ENCODE data around the gene RB1.

RB1 gene

GRCh38 chr13:48297131-48297786, 6.3 kb upstream of the RB1 start:
- TF ChIP-seq CTCF (IDR thresholded peaks at IDR 0.05; ENCODE audit: low read depth, low read length) (no peak), MAX (IDR thresholded peaks at IDR 0.05; ENCODE audit: low read depth, low read length) (no peak), POLR2A (IDR thresholded peaks at IDR 0.05; ENCODE audit: extremely low read depth, insufficient read length) (no peak)
- no peak for DNase-seq (ENCODE audit: low read depth)
- H3K4me3 ChIP-seq (ENCODE audit: low read depth, low read length): no peak overlapping the region

- H3K4me3 ChIP-seq (ENCODE audit: low read depth, low read length): no peak overlapping the region
- no peak for DNase-seq (ENCODE audit: low read depth)
- TF ChIP-seq CTCF (IDR thresholded peaks at IDR 0.05; ENCODE audit: low read depth, low read length): no peak
- TF ChIP-seq MYC (IDR thresholded peaks at IDR 0.05; ENCODE audit: low read depth, low read length): no peak
- TF ChIP-seq POLR2A (IDR thresholded peaks at IDR 0.05; ENCODE audit: extremely low read depth, insufficient read length): no peak
- TF ChIP-seq MAX (IDR thresholded peaks at IDR 0.05; ENCODE audit: low read depth, low read length): no peak
These were observed 4.0 kb upstream of the RB1 start for GRCh38 chr13:48299591-48299990.

GRCh38 chr13:48302871-48303358, 636 bp upstream of the RB1 start:
- H3K4me3 ChIP-seq (ENCODE audit: low read depth, low read length): peak overlapping the region; percentile 89
- DNase-seq (ENCODE audit: low read depth): no peak
- no peak for TF ChIP-seq POLR2A (IDR thresholded peaks at IDR 0.05; ENCODE audit: extremely low read depth, insufficient read length)
- no peak for TF ChIP-seq MAX (IDR thresholded peaks at IDR 0.05; ENCODE audit: low read depth, low read length)
- TF ChIP-seq CTCF (IDR thresholded peaks at IDR 0.05; ENCODE audit: low read depth, low read length): no peak
- no peak for TF ChIP-seq MYC (IDR thresholded peaks at IDR 0.05; ENCODE audit: low read depth, low read length)

GRCh38 chr13:48304143-48304876, 759 bp downstream of the RB1 start:
- peak; percentile 79 for DNase-seq (ENCODE audit: low read depth)
- TF ChIP-seq CTCF (IDR thresholded peaks at IDR 0.05; ENCODE audit: low read depth, low read length) (no peak), MAX (IDR thresholded peaks at IDR 0.05; ENCODE audit: low read depth, low read length) (0 out of 2 replicates have a peak, but pooled peaks have one; percentile 27)
- peak overlapping the region; percentile 89 for H3K4me3 ChIP-seq (ENCODE audit: low read depth, low read length)

- no peak for TF ChIP-seq MAX (IDR thresholded peaks at IDR 0.05; ENCODE audit: low read depth, low read length)
- no peak for TF ChIP-seq POLR2A (IDR thresholded peaks at IDR 0.05; ENCODE audit: extremely low read depth, insufficient read length)
- TF ChIP-seq MYC (IDR thresholded peaks at IDR 0.05; ENCODE audit: low read depth, low read length): no peak
- no peak for TF ChIP-seq CTCF (IDR thresholded peaks at IDR 0.05; ENCODE audit: low read depth, low read length)
- H3K4me3 ChIP-seq (ENCODE audit: low read depth, low read length): no peak overlapping the region
- DNase-seq (ENCODE audit: low read depth): no peak
These were observed 7.7 kb downstream of the RB1 start for GRCh38 chr13:48311223-48311622.
